ENCODE data around the gene RBM46. TPM values are rescaled to one million over a fixed set of nuclear protein-coding genes. Genes with fewer than 3 reads are reported as not detected.

RBM46 gene
- total and polyA plus RNA-seq, 2 experiments from 2014 or later, result 0.07 TPM; not detected in 1

GRCh38 chr4:154744341-154744926 is 36.6 kb upstream of the RBM46 start:
- H4K20me1 ChIP-seq (ENCODE audit: insufficient read depth, poor library complexity, severe bottlenecking), result no peaks in the 10 kb centered on the region
- H3K4me1 ChIP-seq (ENCODE audit: insufficient read depth), result peaks cover 25% of the 10 kb centered on the region
- 4% methylated on average over 31 of the region's 31 CpGs for WGBS (ENCODE audit: low lambda C conversion rate, missing lambda C conversion rate)
- H3K4me3 ChIP-seq, result peak overlapping the region; percentile 62
- H3K9me3 ChIP-seq (ENCODE audit: low read depth), result no peaks in the 10 kb centered on the region
- peaks cover 86% of the 10 kb centered on the region for H3K27me3 ChIP-seq
- no peaks in the 10 kb centered on the region for H3K9me2 ChIP-seq (replicated peaks; ENCODE audit: insufficient read depth)
- H3K36me3 ChIP-seq (replicated peaks; ENCODE audit: insufficient read depth, low read depth), result no peaks in the 10 kb centered on the region
- no peaks in the 10 kb centered on the region for H3K79me2 ChIP-seq
- H3K27ac ChIP-seq, result no peak overlapping the region
- DNase-seq (ENCODE audit: low spot score), result no peak
- H3K4me2 ChIP-seq, result peak overlapping the region; percentile 92
- H2AFZ ChIP-seq, result peak overlapping the region; percentile 87
- TF ChIP-seq CTCF (IDR thresholded peaks at IDR 0.05; ENCODE audit: poor library complexity) (peak; percentile 2), EZH2 (IDR thresholded peaks at IDR 0.05; ENCODE audit: borderline replicate concordance) (peak; percentile 8), EZH2phosphoT487 (IDR thresholded peaks at IDR 0.05; ENCODE audit: low read depth, severe bottlenecking, unreplicated experiment) (no peak)

- no peak for TF ChIP-seq EZH2phosphoT487 (IDR thresholded peaks at IDR 0.05; ENCODE audit: low read depth, severe bottlenecking, unreplicated experiment)
- no peak for TF ChIP-seq EZH2 (IDR thresholded peaks at IDR 0.05; ENCODE audit: borderline replicate concordance)
- no peak for TF ChIP-seq CTCF (IDR thresholded peaks at IDR 0.05; ENCODE audit: poor library complexity)
- Histone ChIP-seq H3K9me2 (replicated peaks; ENCODE audit: insufficient read depth) (no peaks in the 10 kb centered on the region), H3K79me2 (no peaks in the 10 kb centered on the region), H3K9me3 (ENCODE audit: low read depth) (no peaks in the 10 kb centered on the region), H3K4me2 (no peak overlapping the region), H3K4me1 (ENCODE audit: insufficient read depth) (no peaks in the 10 kb centered on the region), H3K27ac (no peak overlapping the region), H3K4me3 (no peak overlapping the region), H3K36me3 (replicated peaks; ENCODE audit: insufficient read depth, low read depth) (no peaks in the 10 kb centered on the region), H2AFZ (no peak overlapping the region), H3K27me3 (peaks cover 32% of the 10 kb centered on the region), H4K20me1 (ENCODE audit: insufficient read depth, poor library complexity, severe bottlenecking) (no peaks in the 10 kb centered on the region)
- no peak for DNase-seq (ENCODE audit: low spot score)
- 73% methylated on average over 6 of the region's 6 CpGs for WGBS (ENCODE audit: low lambda C conversion rate, missing lambda C conversion rate)
Measured at GRCh38 chr4:154757713-154758112, 23.4 kb upstream of the RBM46 start.

GRCh38 chr4:154760895-154761294 is 20.2 kb upstream of the RBM46 start:
- no peak for DNase-seq (ENCODE audit: low spot score)
- Histone ChIP-seq H2AFZ (no peak overlapping the region), H3K4me2 (no peak overlapping the region), H3K9me2 (replicated peaks; ENCODE audit: insufficient read depth) (no peaks in the 10 kb centered on the region), H3K27ac (no peak overlapping the region), H3K9me3 (ENCODE audit: low read depth) (no peaks in the 10 kb centered on the region), H3K36me3 (replicated peaks; ENCODE audit: insufficient read depth, low read depth) (no peaks in the 10 kb centered on the region), H3K4me3 (no peak overlapping the region), H3K27me3 (peaks cover 18% of the 10 kb centered on the region), H3K4me1 (ENCODE audit: insufficient read depth) (no peaks in the 10 kb centered on the region), H4K20me1 (ENCODE audit: insufficient read depth, poor library complexity, severe bottlenecking) (no peaks in the 10 kb centered on the region), H3K79me2 (no peaks in the 10 kb centered on the region)
- TF ChIP-seq EZH2phosphoT487 (IDR thresholded peaks at IDR 0.05; ENCODE audit: low read depth, severe bottlenecking, unreplicated experiment), result no peak
- TF ChIP-seq CTCF (IDR thresholded peaks at IDR 0.05; ENCODE audit: poor library complexity), result no peak
- no peak for TF ChIP-seq EZH2 (IDR thresholded peaks at IDR 0.05; ENCODE audit: borderline replicate concordance)
- WGBS (ENCODE audit: low lambda C conversion rate, missing lambda C conversion rate), result 89% methylated on average over 2 of the region's 2 CpGs
